OCI-LY3 (cell line): ENCODE measurements around the gene PRMT5.

ENCODE experiments used
- H2AFZ ChIP-seq: fragments of 200-600, 300-600 bp; shearing (Covaris generic); 2 replicates; pipeline ENCODE4 v1.6.0; 2014; ENCODE audit warnings: antibody characterized with exemption, low read depth, low read length
- H3K27ac ChIP-seq: fragments of 200-600, 300-600 bp; sonication (generic); 2 replicates; pipeline ENCODE4 v1.5.1; 2014; ENCODE audit warnings: mild to moderate bottlenecking, low read length, moderate library complexity, mixed read lengths
- H3K27me3 ChIP-seq: fragments of 200-600, 300-600 bp; sonication (generic); 2 replicates; pipeline ENCODE4 v1.6.1; 2014; ENCODE audit warnings: low read depth, low read length, mixed read lengths
- H3K36me3 ChIP-seq: fragments of 200-600, 300-600 bp; sonication (generic); replicated peaks from 2 replicates; pipeline ENCODE3; 2014; ENCODE audit warnings: low read depth, low read length, mixed read lengths
- H3K4me1 ChIP-seq: fragments of 300-600, 200-600 bp; sonication (generic); 2 replicates; pipeline ENCODE4 v1.6.1; 2014; ENCODE audit warnings: low read length, mixed read lengths
- H3K4me2 ChIP-seq: fragments of 200-600, 300-600 bp; sonication (generic); 2 replicates; pipeline ENCODE4 v1.6.1; 2014; ENCODE audit warnings: low read length, mixed read lengths
- H3K4me3 ChIP-seq: fragments of 300-600, 200-600 bp; sonication (generic); 2 replicates; pipeline ENCODE4 v1.5.1; 2014; ENCODE audit warnings: antibody characterized with exemption, mild to moderate bottlenecking, low read length, moderate library complexity
- H3K79me2 ChIP-seq: fragments of 300-600, 200-600 bp; shearing (Covaris generic); 2 replicates; pipeline ENCODE4 v1.6.1; 2014; ENCODE audit warnings: mild to moderate bottlenecking, low read length, mixed read lengths
- H3K9ac ChIP-seq: fragments of 300-600, 200-600 bp; shearing (Covaris generic); 2 replicates; pipeline ENCODE4 v1.6.0; 2014; ENCODE audit warnings: mild to moderate bottlenecking, low read length, moderate library complexity
- H3K9me3 ChIP-seq: fragments of 200-600, 300-600 bp; shearing (Covaris generic); 2 replicates; pipeline ENCODE4 v1.6.1; 2014; ENCODE audit warnings: low read length, mixed read lengths; ENCODE audit not compliant: insufficient read depth
- H4K20me1 ChIP-seq: fragments of 200-600, 300-600 bp; sonication (generic); 2 replicates; pipeline ENCODE4 v1.6.1; 2016; ENCODE audit warnings: low read length, mixed read lengths; ENCODE audit not compliant: insufficient read depth
- CTCF ChIP-seq: fragments of 200-600, 300-600 bp; sonication (generic); IDR thresholded peaks from 2 replicates; pipeline ENCODE4 v1.5.1; 2014; ENCODE audit warnings: antibody characterized with exemption, low read length, low read depth
- EZH2phosphoT487 ChIP-seq: fragments of 200-600 bp; shearing (Covaris generic); IDR thresholded peaks from 2 replicates; pipeline ENCODE4 v1.6.1; 2018; ENCODE audit warnings: antibody characterized with exemption, mixed run types, low read depth

PRMT5 gene

GRCh38 chr14:22887260-22887989 is 41.8 kb downstream of the PRMT5 start:
- Histone ChIP-seq H4K20me1 (no peaks in the 10 kb centered on the region), H3K79me2 (no peaks in the 10 kb centered on the region), H2AFZ (peak overlapping the region; percentile 15; the same call in 1 of the 2 replicates), H3K27ac (no peak overlapping the region), H3K36me3 (no peaks in the 10 kb centered on the region), H3K4me1 (peaks cover 22% of the 10 kb centered on the region), H3K9me3 (no peaks in the 10 kb centered on the region), H3K4me2 (peak overlapping the region; percentile 63), H3K27me3 (no peaks in the 10 kb centered on the region), H3K4me3 (peak overlapping the region; percentile 70), H3K9ac (peak overlapping the region; percentile 42; the same call in 1 of the 2 replicates)
- TF ChIP-seq EZH2phosphoT487 (no peak), CTCF (no peak)

GRCh38 chr14:22886500-22887259 is 42.5 kb downstream of the PRMT5 start:
- no peaks in the 10 kb centered on the region for H3K9me3 ChIP-seq
- H3K4me3 ChIP-seq: peak overlapping the region; percentile 70
- H3K4me1 ChIP-seq: peaks cover 22% of the 10 kb centered on the region

GRCh38 chr14:22885975-22886374 is 43.2 kb downstream of the PRMT5 start:
- H3K9me3 ChIP-seq: no peaks in the 10 kb centered on the region
- no peaks in the 10 kb centered on the region for H4K20me1 ChIP-seq
- H2AFZ ChIP-seq: no peak overlapping the region
- H3K4me2 ChIP-seq: no peak overlapping the region
- no peaks in the 10 kb centered on the region for H3K36me3 ChIP-seq
- H3K4me3 ChIP-seq: no peak overlapping the region
- 0 out of 2 replicates have a peak, but pooled peaks cover 7% of the 10 kb centered on the region for H3K27me3 ChIP-seq
- no peaks in the 10 kb centered on the region for H3K79me2 ChIP-seq
- no peak overlapping the region for H3K9ac ChIP-seq
- no peak overlapping the region for H3K27ac ChIP-seq
- peaks cover 22% of the 10 kb centered on the region for H3K4me1 ChIP-seq
- TF ChIP-seq CTCF: no peak
- no peak for TF ChIP-seq EZH2phosphoT487

More at GRCh38 chr14:22886500-22887259, 42.5 kb downstream of the PRMT5 start:
- Histone ChIP-seq H4K20me1 (no peaks in the 10 kb centered on the region), H3K27me3 (0 out of 2 replicates have a peak, but pooled peaks cover 7% of the 10 kb centered on the region), H2AFZ (peak overlapping the region; percentile 17; the same call in 1 of the 2 replicates), H3K4me2 (peak overlapping the region; percentile 63), H3K9ac (peak overlapping the region; percentile 42; the same call in 1 of the 2 replicates), H3K79me2 (no peaks in the 10 kb centered on the region), H3K27ac (no peak overlapping the region), H3K36me3 (no peaks in the 10 kb centered on the region)
- no peak for TF ChIP-seq CTCF
- no peak for TF ChIP-seq EZH2phosphoT487
